ENCODE measurements around the gene PPP4R4.

The PPP4R4 gene

GRCh38 chr14:94314890-94315289 is 140.8 kb downstream of the PPP4R4 start:
- Histone ChIP-seq H3K36me3 (ENCODE audit: insufficient read depth, low read length) (no peaks in the 10 kb centered on the region), H3K9me3 (ENCODE audit: low read length) (no peaks in the 10 kb centered on the region), H3K4me3 (ENCODE audit: low read length) (no peak overlapping the region), H2AFZ (ENCODE audit: low read depth, low read length) (no peak overlapping the region), H3K4me1 (ENCODE audit: insufficient read depth, low read length) (no peaks in the 10 kb centered on the region), H3K27me3 (ENCODE audit: insufficient read depth, low read length) (no peaks in the 10 kb centered on the region)

- Histone ChIP-seq H3K4me1 (ENCODE audit: insufficient read depth, low read length) (no peaks in the 10 kb centered on the region), H2AFZ (ENCODE audit: low read depth, low read length) (no peak overlapping the region), H3K27me3 (ENCODE audit: insufficient read depth, low read length) (no peaks in the 10 kb centered on the region), H3K9me3 (ENCODE audit: low read length) (no peaks in the 10 kb centered on the region), H3K4me3 (ENCODE audit: low read length) (no peak overlapping the region), H3K36me3 (ENCODE audit: insufficient read depth, low read length) (no peaks in the 10 kb centered on the region)
Observed at GRCh38 chr14:94316692-94317091, 142.6 kb downstream of the PPP4R4 start.

- H3K36me3 ChIP-seq (ENCODE audit: insufficient read depth, low read length) = no peaks in the 10 kb centered on the region
- H3K9me3 ChIP-seq (ENCODE audit: low read length) = no peaks in the 10 kb centered on the region
- H3K4me3 ChIP-seq (ENCODE audit: low read length) = no peak overlapping the region
- H2AFZ ChIP-seq (ENCODE audit: low read depth, low read length) = no peak overlapping the region
- no peaks in the 10 kb centered on the region for H3K4me1 ChIP-seq (ENCODE audit: insufficient read depth, low read length)
- no peaks in the 10 kb centered on the region for H3K27me3 ChIP-seq (ENCODE audit: insufficient read depth, low read length)
Observed at GRCh38 chr14:94317259-94317658, 143.1 kb downstream of the PPP4R4 start.

- Histone ChIP-seq H3K4me1 (ENCODE audit: insufficient read depth, low read length) (no peaks in the 10 kb centered on the region), H3K9me3 (ENCODE audit: low read length) (no peaks in the 10 kb centered on the region), H3K4me3 (ENCODE audit: low read length) (no peak overlapping the region), H3K36me3 (ENCODE audit: insufficient read depth, low read length) (no peaks in the 10 kb centered on the region), H3K27me3 (ENCODE audit: insufficient read depth, low read length) (no peaks in the 10 kb centered on the region), H2AFZ (ENCODE audit: low read depth, low read length) (no peak overlapping the region)
Observed at GRCh38 chr14:94320243-94320642, 146.1 kb downstream of the PPP4R4 start.

GRCh38 chr14:94321421-94322271 is 147.5 kb downstream of the PPP4R4 start:
- H3K4me1 ChIP-seq (ENCODE audit: insufficient read depth, low read length) = no peaks in the 10 kb centered on the region
- no peak overlapping the region for H3K4me3 ChIP-seq (ENCODE audit: low read length)
- no peak overlapping the region for H2AFZ ChIP-seq (ENCODE audit: low read depth, low read length)
- H3K27me3 ChIP-seq (ENCODE audit: insufficient read depth, low read length) = no peaks in the 10 kb centered on the region
- H3K9me3 ChIP-seq (ENCODE audit: low read length) = no peaks in the 10 kb centered on the region
- no peaks in the 10 kb centered on the region for H3K36me3 ChIP-seq (ENCODE audit: insufficient read depth, low read length)

- no peaks in the 10 kb centered on the region for H3K27me3 ChIP-seq (ENCODE audit: insufficient read depth, low read length)
- H3K36me3 ChIP-seq (ENCODE audit: insufficient read depth, low read length) = no peaks in the 10 kb centered on the region
- H3K4me1 ChIP-seq (ENCODE audit: insufficient read depth, low read length) = no peaks in the 10 kb centered on the region
- H2AFZ ChIP-seq (ENCODE audit: low read depth, low read length) = no peak within 1 kb of the TSS
- H3K9me3 ChIP-seq (ENCODE audit: low read length) = no peaks in the 10 kb centered on the region
- no peak within 1 kb of the TSS for H3K4me3 ChIP-seq (ENCODE audit: low read length)
Observed at GRCh38 chr14:94322648-94323570, 148.8 kb downstream of the PPP4R4 start, which contains the start of gene SERPINA6. Gene SERPINA6, minus strand, starts transcription at chr14:94323336. Its CDS starts 8,688 bp downstream, at chr14:94314648.

- H2AFZ ChIP-seq (ENCODE audit: low read depth, low read length) = no peak overlapping the region
- H3K4me1 ChIP-seq (ENCODE audit: insufficient read depth, low read length) = no peaks in the 10 kb centered on the region
- no peaks in the 10 kb centered on the region for H3K27me3 ChIP-seq (ENCODE audit: insufficient read depth, low read length)
- no peaks in the 10 kb centered on the region for H3K9me3 ChIP-seq (ENCODE audit: low read length)
- no peak overlapping the region for H3K4me3 ChIP-seq (ENCODE audit: low read length)
- no peaks in the 10 kb centered on the region for H3K36me3 ChIP-seq (ENCODE audit: insufficient read depth, low read length)
Observed at GRCh38 chr14:94328196-94328595, 154.1 kb downstream of the PPP4R4 start.

Measured in neuron (in vitro differentiated cells).